ENCODE results near the gene TBL1X.
"Not testable (repeated sequence)": the region's sequence is repeated elsewhere in the genome, so short reads cannot be mapped to it uniquely, and the experiment has no call there.

Gene TBL1X

GRCh38 chrX:9536156-9536555, 71.3 kb downstream of the TBL1X start:
- DNase-seq (ENCODE audit: low read depth) = not testable (repeated sequence)

DNA sequence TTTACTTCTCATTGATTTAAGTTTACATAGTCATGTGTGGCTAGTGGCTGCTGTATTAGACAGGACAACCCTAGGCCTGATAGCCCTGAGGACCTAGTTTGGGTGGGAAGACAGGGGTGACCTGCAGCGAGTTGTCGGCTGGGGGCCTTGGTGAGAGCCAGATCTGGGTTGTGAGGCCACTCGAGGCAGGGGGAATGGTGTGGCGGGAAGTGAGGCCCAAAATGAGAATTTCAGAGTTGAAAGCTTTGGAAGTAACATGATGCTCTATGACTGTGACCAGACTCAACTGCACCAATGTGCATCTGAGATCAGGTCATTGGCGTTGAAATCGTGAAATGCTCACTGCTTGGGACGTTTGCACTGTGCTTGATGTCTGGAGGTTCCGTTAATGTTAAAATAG, 72.9 kb downstream of the TBL1X start:
- no peak for DNase-seq (ENCODE audit: low read depth)

GRCh38 chrX:9538544-9539045, 73.7 kb downstream of the TBL1X start:
- peak; percentile 84 for DNase-seq (ENCODE audit: low read depth)

DNA sequence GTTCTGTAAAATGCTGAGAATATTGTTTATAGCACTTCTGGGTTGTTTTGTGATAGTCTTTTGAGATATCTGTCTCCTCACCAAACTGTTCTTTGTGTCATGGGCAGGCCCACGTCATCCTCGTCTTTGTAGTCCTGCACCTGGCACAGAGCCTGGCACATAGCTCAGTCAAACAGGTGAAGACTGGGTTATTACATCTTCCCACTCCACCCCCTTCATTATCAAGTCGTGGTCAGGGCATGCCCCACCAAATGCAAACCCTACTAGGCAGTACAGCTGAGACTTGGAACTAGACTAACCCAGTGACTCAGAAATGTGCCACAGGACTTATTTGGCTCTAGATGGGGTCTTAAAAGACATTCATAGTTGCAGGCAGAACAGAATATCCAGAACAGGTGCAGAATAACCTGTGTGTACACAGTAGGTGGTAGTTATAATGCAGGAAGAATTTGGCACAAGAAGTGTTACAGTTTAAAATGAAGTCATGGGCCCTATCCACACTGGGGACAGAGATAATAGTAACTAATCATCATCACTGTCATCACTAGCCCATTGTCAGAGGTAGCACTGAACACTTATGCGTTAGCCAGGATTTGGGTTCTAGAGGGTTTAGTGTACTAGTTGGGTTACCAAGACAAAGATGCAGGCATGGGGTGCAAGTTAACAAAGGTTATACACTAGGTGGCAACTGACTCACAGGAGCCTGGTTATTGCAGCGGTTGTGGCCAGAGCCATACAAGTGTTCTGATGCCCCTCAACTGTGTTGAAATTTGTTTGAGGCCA, 74.9 kb downstream of the TBL1X start:
- no peak for DNase-seq (ENCODE audit: low read depth)

GRCh38 chrX:9542106-9542760, 77.4 kb downstream of the TBL1X start:
- DNase-seq (ENCODE audit: low read depth) = peak; percentile 54

DNA sequence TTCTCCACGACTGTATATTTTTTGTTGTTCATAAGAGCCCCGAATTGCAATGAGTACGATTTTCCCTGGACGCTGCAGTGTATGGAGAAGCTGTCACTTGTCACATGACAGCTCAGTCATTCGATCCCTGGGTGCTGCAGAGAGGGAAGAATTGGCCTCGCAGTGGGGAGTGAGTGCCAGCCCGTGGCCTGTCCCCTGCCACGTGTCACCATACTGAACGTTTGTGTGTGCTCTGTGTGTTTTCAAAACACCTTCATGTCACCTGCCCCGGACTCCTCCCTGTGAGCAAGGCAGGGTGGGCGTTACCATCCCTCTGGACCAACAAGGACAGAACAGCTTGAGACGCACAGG, 77.9 kb downstream of the TBL1X start:
- no peak for DNase-seq (ENCODE audit: low read depth)

- DNase-seq (ENCODE audit: low read depth) = no peak
These were observed 90.5 kb downstream of the TBL1X start for GRCh38 chrX:9555354-9555753.

- DNase-seq (ENCODE audit: low read depth) = no peak
These were observed 92.2 kb downstream of the TBL1X start for GRCh38 chrX:9557091-9557490.

DNA sequence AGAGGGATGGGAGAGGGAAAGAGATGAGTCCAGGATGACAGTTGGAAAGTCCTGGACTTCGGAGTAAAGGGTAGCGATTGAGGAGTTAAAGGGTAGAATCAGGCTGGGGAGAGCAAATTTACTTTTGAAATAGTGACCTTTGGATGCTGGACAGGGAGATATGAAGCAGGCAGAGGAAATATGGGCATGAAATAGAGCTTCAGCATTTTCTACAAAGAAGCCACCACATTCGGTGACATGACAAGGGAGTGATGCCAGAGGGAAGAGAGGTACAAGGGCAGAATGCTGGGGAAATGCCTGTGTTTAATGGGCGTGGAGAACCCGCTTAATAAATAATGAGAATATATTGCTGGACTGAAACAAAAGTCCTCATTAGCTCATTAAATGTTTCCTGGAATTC, 92.7 kb downstream of the TBL1X start:
- DNase-seq (ENCODE audit: low read depth) = no peak

DNA sequence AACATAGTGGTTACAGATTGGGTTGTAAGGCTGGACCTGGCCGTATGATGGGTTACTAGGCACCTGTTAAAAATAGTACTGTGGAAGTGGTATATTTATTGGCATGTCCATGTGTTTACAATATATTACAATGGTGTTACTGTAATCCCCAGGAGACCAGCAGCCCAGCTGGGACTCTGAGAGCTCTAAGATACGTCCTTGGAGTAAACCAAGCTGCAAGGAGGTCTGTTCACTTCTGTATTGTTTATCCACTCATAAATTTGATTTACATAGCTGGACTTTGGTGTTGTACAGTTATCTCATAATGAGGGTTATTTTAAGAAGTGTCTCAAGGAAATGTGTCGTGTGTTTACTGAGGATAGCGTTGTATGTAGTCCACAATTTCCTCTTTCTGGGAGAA, 93.8 kb downstream of the TBL1X start:
- DNase-seq (ENCODE audit: low read depth) = no peak

DNA sequence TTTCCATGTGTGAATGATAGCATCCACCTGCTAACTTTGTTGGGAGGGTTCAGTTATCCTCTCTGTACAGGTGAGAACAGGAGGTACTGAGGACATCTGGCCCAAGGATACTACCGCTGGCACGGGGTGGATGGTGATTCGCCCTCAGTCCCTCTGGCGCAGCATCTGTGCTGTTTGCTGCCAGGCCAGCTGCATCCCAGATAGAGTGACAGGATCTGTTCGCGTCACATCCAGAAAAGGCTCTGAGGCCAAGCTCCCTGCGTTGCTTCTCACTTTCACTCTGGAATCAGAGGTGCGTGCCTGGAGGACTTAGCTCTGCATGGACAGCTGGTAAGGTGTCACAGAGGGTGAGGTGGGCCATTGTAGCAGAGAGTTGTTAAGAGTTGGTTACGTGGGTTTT, 95.4 kb downstream of the TBL1X start:
- no peak for DNase-seq (ENCODE audit: low read depth)

GRCh38 chrX:9561199-9561598, 96.3 kb downstream of the TBL1X start:
- no peak for DNase-seq (ENCODE audit: low read depth)

DNA sequence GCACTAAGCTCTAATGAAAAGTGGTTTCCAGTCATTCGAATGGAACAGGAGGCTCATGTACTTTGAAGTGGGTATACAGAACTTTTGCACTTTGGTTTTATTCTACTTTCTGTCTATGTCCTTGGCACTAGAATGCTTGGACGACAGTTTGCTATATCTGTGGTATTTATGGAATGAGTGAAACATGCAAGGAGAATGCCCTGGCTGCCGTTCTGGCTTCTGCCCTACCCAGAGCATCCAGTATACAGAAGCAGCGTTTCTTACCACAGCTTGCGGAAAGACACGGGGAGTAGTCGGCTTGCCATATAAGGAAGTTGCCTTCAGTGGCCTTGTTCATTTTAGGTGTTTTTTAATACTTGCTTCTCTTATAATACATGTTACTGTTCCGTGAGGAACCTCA, 98.0 kb downstream of the TBL1X start:
- peak; percentile 90 for DNase-seq (ENCODE audit: low read depth)

GRCh38 chrX:9566150-9566621, 101.3 kb downstream of the TBL1X start:
- DNase-seq (ENCODE audit: low read depth) = peak; percentile 87

DNA sequence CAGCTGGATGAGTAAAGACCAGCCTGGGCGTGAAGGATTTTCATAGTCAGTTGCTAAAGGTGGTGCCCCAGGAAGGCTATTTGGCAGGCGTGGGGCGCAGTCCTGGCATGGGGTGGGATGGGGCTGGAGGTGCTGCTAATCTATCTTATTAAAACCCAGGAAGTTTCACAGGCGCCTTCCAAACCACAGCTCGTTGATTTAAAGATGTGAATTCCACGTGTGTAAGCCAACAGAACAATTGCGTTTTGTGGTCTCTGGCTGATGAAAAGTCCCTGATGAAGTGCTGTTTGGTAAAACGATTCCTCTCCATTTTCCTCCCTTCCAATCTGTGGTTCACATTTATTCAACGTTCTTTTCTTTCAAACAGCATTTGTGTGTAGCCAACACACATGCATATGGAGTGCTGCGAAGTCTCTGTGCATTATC, 105.0 kb downstream of the TBL1X start:
- DNase-seq (ENCODE audit: low read depth) = peak; percentile 75

DNA sequence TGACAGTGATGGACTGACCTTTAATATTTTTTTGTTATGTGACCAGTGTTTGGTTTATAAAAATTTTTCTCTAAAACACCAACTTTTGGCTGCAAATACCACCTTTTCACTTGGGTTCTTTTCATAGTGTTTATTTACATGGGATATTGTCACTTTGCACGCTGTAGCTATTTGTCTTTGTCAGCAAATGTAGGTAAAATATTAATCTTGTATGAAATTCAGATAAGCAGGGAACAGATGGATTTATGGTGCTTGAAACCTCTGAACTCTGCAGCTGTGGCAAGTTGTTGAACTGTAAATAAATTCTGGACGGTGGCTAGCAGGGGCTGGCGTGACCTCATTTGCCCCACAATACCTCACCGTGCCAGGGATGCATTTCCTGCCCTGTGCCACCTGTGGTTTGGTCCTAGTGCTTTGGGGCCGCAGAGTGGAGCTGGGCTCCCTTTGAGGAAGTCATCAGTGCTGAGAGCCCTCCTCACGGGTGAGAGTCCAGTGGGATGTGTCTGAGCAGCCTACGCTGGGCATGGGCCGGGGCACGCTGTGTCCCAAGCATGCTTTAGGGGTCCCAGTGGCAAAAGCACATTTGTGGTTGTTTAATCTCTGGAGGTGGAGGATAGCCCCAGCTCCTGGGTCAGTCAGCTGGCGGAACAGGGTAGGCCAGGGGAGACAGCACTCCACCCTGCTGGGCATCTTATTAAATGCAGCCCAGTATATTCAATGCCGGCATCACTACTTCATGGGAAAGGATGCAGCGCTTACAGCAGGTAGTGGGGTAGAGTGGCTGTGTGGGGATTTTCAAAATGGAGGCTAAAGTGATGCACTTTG, 108.6 kb downstream of the TBL1X start:
- no peak for DNase-seq (ENCODE audit: low read depth)

- DNase-seq (ENCODE audit: low read depth) = no peak
These were observed 111.2 kb downstream of the TBL1X start for GRCh38 chrX:9576059-9576458.

DNA sequence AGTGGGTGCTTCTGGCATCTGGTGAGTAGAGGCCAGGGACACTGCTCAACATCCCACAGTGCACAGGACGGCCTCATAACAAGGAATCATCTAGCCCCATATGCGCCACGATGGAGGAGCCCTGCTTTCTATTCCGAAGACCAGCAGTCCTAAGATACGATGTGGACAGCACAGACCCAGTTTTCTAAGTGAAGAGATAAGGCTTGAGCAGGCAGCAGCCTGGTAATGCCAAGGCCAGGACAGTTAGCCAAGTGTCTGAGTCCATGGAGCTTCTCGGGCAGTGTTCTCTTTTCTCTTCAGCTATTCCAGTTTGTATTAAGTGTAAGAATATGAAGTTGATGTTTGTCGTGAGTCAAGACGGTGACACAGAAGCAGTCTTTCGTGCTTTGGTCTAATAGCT, 112.7 kb downstream of the TBL1X start:
- peak; percentile 29 for DNase-seq (ENCODE audit: low read depth)

GRCh38 chrX:9578083-9578779, 113.4 kb downstream of the TBL1X start:
- peak; percentile 69 for DNase-seq (ENCODE audit: low read depth)

DNA sequence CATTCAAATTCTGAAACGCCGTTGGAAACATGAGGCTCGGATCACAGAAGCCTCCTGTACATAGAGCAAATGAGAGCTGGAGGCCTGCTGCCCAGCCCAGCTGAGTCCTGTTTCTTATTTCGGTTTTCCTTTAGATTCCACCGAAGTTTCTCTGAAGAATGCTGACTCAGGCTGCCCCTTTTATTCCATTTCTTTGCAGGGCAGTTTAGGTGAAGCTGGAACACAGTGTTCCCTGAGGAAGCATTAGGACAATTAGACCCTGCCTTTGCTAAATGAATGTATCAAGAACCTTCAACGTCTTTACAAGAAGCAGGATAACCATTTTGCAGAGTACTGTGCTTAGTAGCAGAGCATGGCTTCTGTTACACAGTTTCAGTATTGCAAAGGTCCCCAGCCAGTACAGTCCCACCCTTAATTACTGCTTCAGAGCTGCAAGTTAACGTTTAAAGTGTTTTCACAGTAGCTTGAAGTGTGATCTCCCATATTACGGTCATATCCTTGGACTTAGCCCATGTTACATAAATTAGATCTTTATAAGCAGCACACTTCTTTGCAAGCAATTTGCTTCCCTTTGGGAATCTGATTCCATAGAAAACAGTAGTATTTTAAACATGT, 117.0 kb downstream of the TBL1X start:
- no peak for DNase-seq (ENCODE audit: low read depth)

- DNase-seq (ENCODE audit: low read depth) = no peak
These were observed 118.1 kb downstream of the TBL1X start for GRCh38 chrX:9582956-9583355.

DNA sequence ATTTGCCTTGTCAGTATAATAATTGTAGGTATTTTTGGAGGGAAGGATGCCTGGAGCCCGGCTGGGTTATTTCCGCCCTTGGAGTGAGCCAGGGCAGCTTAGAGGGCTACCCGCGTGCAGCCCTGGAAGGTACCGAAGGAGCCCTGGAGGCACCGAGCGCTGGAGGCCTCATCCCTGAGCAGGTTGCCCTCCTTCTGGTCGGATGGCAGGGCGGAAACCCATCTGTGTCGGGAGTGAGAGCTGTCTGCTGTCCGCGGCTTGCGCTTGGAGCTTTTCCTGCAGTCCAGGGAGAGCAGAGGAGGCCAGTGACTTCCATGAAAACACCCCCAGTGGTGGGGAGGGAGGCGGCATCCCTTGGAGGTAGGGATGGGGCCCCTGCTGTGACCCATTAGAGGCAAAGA, 122.1 kb downstream of the TBL1X start:
- DNase-seq (ENCODE audit: low read depth) = no peak
